Upper lobe of left lung (tissue), 4 donors: ENCODE measurements around the gene IGFBP5.

Experiments
- EP300 ChIP-seq, 4 donors: sonication (generic); formaldehyde crosslinking; IDR thresholded peaks; one replicate each; pipeline ENCODE4 v1.5.1; 2017; ENCODE audit warnings: antibody characterized with exemption in 4 of 4, control low read depth in 2 of 4
- POLR2A ChIP-seq, 4 donors: fragments of 450-650 bp; IDR thresholded peaks; one replicate each; pipeline ENCODE4 v1.5.1; 2016 to 2017; ENCODE audit warnings: antibody characterized with exemption in 4 of 4, mild to moderate bottlenecking in 2 of 4
- POLR2AphosphoS5 ChIP-seq, 2 donors: sonication (generic); formaldehyde crosslinking; IDR thresholded peaks; one replicate each; pipeline ENCODE4 v1.5.1; 2017; ENCODE audit warnings: antibody characterized with exemption in 2 of 2
- TF ChIP-seq, protein P1 (sequence below), 6 experiments: fragments of 450-650 bp in 4 of 6; fragments of 200-600 bp in 2 of 6; sonication (generic) in 2 of 6; IDR thresholded peaks; one replicate each; pipeline ENCODE4 v1.5.1; 2016 to 2019; ENCODE audit warnings: antibody characterized with exemption in 6 of 6

DNA sequence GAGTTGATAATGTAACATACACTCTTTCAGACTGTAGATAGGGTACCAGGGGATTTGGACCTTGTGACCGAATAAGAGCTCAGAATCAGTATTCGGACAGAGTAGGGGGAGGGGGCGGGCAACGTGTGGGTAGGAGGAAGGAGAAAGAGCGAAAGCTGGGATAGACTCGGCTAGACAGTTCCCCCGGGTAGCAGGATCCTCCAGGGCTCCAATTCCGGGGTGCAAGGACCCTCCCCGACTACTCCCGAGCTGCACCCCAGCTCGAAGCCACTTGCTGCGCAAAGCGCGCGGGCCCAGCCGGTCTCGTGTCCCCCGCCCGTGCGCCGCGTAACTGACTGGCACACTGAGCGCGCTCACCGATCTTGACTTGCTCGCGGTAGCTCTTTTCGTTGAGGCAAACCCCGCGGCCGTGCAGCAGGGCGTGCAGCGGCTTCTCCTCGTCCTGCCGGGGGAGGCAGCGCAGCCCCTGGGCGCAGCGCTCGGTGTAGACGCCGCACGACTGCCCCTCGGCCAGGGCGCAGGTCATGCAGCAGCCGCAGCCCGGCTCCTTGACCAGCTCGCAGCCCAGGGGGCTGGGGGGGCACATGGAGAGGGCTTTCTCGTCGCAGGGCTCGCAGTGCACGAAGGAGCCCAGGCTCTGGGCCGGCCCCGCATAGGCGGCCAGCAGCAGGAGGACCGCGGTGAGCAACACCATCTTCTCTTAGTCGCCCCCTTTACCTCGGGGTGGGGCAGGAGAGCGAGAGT lies 1.1 kb downstream of the IGFBP5 start:
- TF ChIP-seq, protein P1, sequence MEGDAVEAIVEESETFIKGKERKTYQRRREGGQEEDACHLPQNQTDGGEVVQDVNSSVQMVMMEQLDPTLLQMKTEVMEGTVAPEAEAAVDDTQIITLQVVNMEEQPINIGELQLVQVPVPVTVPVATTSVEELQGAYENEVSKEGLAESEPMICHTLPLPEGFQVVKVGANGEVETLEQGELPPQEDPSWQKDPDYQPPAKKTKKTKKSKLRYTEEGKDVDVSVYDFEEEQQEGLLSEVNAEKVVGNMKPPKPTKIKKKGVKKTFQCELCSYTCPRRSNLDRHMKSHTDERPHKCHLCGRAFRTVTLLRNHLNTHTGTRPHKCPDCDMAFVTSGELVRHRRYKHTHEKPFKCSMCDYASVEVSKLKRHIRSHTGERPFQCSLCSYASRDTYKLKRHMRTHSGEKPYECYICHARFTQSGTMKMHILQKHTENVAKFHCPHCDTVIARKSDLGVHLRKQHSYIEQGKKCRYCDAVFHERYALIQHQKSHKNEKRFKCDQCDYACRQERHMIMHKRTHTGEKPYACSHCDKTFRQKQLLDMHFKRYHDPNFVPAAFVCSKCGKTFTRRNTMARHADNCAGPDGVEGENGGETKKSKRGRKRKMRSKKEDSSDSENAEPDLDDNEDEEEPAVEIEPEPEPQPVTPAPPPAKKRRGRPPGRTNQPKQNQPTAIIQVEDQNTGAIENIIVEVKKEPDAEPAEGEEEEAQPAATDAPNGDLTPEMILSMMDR (IDR thresholded peaks at IDR 0.05), result no peak
- TF ChIP-seq POLR2A (IDR thresholded peaks at IDR 0.05) (no peak), POLR2AphosphoS5 (IDR thresholded peaks at IDR 0.05) (no peak), EP300 (IDR thresholded peaks at IDR 0.05) (no peak)
